Liver (tissue), 9 donors: ENCODE data around the gene RAB31. TPM values are rescaled to one million over a fixed set of nuclear protein-coding genes. Genes with fewer than 3 reads are reported as not detected.

Experiments
- DNase-seq: peaks from one replicate; pipeline ENCODE4 v3.0.0-alpha.2; 2017; ENCODE audit warnings: low spot score
- H3K27ac ChIP-seq, 2 donors: one replicate each; pipeline ENCODE4 v1.7.0; 2013; ENCODE audit warnings: inconsistent platforms in 2 of 2, low read length in 2 of 2, control low read depth in 1 of 2, low read depth in 1 of 2, mild to moderate bottlenecking in 1 of 2
- H3K27me3 ChIP-seq, 4 donors: one replicate each; pipeline versions ENCODE4 v1.6.1 to v1.7.0; 2013; ENCODE audit warnings: low read length in 3 of 4, inconsistent platforms in 1 of 4, mild to moderate bottlenecking in 1 of 4, moderate library complexity in 1 of 4; ENCODE audit not compliant: control insufficient read depth in 4 of 4, insufficient read depth in 4 of 4
- H3K36me3 ChIP-seq, 4 donors: one replicate each; pipeline versions ENCODE4 v1.6.1 to v1.7.0; 2013; ENCODE audit warnings: low read length in 3 of 4, mild to moderate bottlenecking in 3 of 4, low read depth in 1 of 4, moderate library complexity in 1 of 4; ENCODE audit not compliant: control insufficient read depth in 4 of 4, insufficient read depth in 3 of 4
- H3K4me1 ChIP-seq, 4 donors: one replicate each; pipeline versions ENCODE4 v1.6.1 to v1.7.0; 2013; ENCODE audit warnings: low read length in 3 of 4, mild to moderate bottlenecking in 3 of 4, moderate library complexity in 1 of 4; ENCODE audit not compliant: control insufficient read depth in 4 of 4, insufficient read depth in 4 of 4
- H3K4me3 ChIP-seq, 3 donors: one replicate each; pipeline versions ENCODE4 v1.6.1 to v1.7.0; 2013; ENCODE audit warnings: low read length in 3 of 3, control low read depth in 1 of 3, low read depth in 1 of 3, mild to moderate bottlenecking in 1 of 3
- H3K9ac ChIP-seq, 2 donors: one replicate each; pipeline ENCODE4 v1.7.0; 2013; ENCODE audit warnings: low read length in 2 of 2, mild to moderate bottlenecking in 2 of 2, moderate library complexity in 2 of 2, control low read depth in 1 of 2, low read depth in 1 of 2
- H3K9me3 ChIP-seq, 4 donors: one replicate each; pipeline versions ENCODE4 v1.6.1 to v1.7.0; 2013; ENCODE audit warnings: low read length in 3 of 4; ENCODE audit not compliant: control insufficient read depth in 4 of 4
- ATF3 ChIP-seq: IDR thresholded peaks from 2 replicates; pipeline ENCODE4 v1.6.1; 2016; ENCODE audit warnings: antibody characterized with exemption
- CTCF ChIP-seq: fragments of 150-350 bp; IDR thresholded peaks from 2 replicates; pipeline ENCODE4 v1.5.1; 2017; ENCODE audit warnings: improper control_type of control experiment, low read depth, low read length; ENCODE audit not compliant: missing input control
- EGR1 ChIP-seq, 2 donors: IDR thresholded peaks; 2 replicates each; pipeline ENCODE4 v1.6.1; 2016 to 2018; ENCODE audit warnings: antibody characterized with exemption in 2 of 2, low read depth in 2 of 2
- FOXA1 ChIP-seq: IDR thresholded peaks from 2 replicates; pipeline ENCODE4 v1.6.1; 2016; ENCODE audit warnings: antibody characterized with exemption
- HNF4A ChIP-seq, 2 donors: conservative IDR thresholded peaks; 2 replicates each; pipeline ENCODE4 v1.6.1; 2016; ENCODE audit warnings: antibody characterized with exemption in 2 of 2, mild to moderate bottlenecking in 2 of 2
- JUND ChIP-seq, 2 donors: IDR thresholded peaks; 2 replicates each; pipeline ENCODE4 v1.6.1; 2016; ENCODE audit warnings: antibody characterized with exemption in 2 of 2
- MAX ChIP-seq: IDR thresholded peaks from 2 replicates; pipeline ENCODE4 v1.6.1; 2016; ENCODE audit warnings: antibody characterized with exemption
- RAD21 ChIP-seq, 2 donors: IDR thresholded peaks; 2 replicates each; pipeline ENCODE4 v1.6.1; 2016; ENCODE audit warnings: antibody characterized with exemption in 2 of 2, mild to moderate bottlenecking in 2 of 2
- REST ChIP-seq: IDR thresholded peaks from 2 replicates; pipeline ENCODE4 v1.6.1; 2016; ENCODE audit warnings: antibody characterized with exemption, mild to moderate bottlenecking
- YY1 ChIP-seq: IDR thresholded peaks from 2 replicates; pipeline ENCODE4 v1.6.1; 2016; ENCODE audit warnings: antibody characterized with exemption, mild to moderate bottlenecking
- ZBTB33 ChIP-seq: IDR thresholded peaks from 2 replicates; pipeline ENCODE4 v1.6.1; 2016; ENCODE audit warnings: antibody characterized with exemption
- WGBS: extraction: QIAGEN DNeasy Blood & Tissue Kit; methylation state at CpG from one replicate; pipeline ENCODE4 v1.1.7; 2013; 5-methylcytosine and 5-hydroxymethylcytosine counted together
- polyA plus RNA-seq, 2 donors: library from polyadenylated mRNA; stranded (reverse) in 1 of 2; unstranded in 1 of 2; fragments of 200-250 nt in 1 of 2; fragments of >200 nt in 1 of 2; fragmentation: Nextera tagmentation in 1 of 2; extraction: Ambion mirVana in 1 of 2; gene quantifications; one replicate each; pipeline versions ENCODE4 v1.2.1 to v1.2.3, GENCODE V29; 2013 to 2015
- total RNA-seq, 2 donors: library from RNA; depleted of rRNA; stranded (reverse); fragments of >200 nt; gene quantifications; one replicate each; pipeline ENCODE4 v1.2.3, GENCODE V29; 2014
- donor health status: healthy.
- donor health status: healthy.
- donor health status: healthy.
- donor health status: healthy.
- donor health status: healthy.

The RAB31 gene
- total and polyA plus RNA-seq, 4 donors, result 3.6 to 12.8 (median 9.7) TPM

GRCh38 chr18:9710037-9710436 is 1.9 kb downstream of the RAB31 start:
- H3K9ac ChIP-seq, result no peak overlapping the region

GRCh38 chr18:9711361-9712129 is 3.4 kb downstream of the RAB31 start:
- WGBS, result 67% methylated on average over 7 of the region's 7 CpGs
- peaks cover 0 to 14% (median 10%) of the 10 kb centered on the region in 4 donors for H3K4me1 ChIP-seq
- no peak for DNase-seq
- no peak overlapping the region for H3K27ac ChIP-seq
- no peak for TF ChIP-seq MAX
- no peak for TF ChIP-seq CTCF
- TF ChIP-seq ATF3, result no peak
- TF ChIP-seq RAD21 (IDR thresholded peaks at IDR 0.05), result no peak
- no peak for TF ChIP-seq ZBTB33
- TF ChIP-seq FOXA1, result no peak
- no peak overlapping the region for H3K9ac ChIP-seq
- peaks cover 0 to 3% (median 0%) of the 10 kb centered on the region in 4 donors for H3K27me3 ChIP-seq
- no peaks in the 10 kb centered on the region for H3K9me3 ChIP-seq
- no peaks in the 10 kb centered on the region for H3K36me3 ChIP-seq
- no peak overlapping the region for H3K4me3 ChIP-seq

More at GRCh38 chr18:9710037-9710436, 1.9 kb downstream of the RAB31 start:
- Histone ChIP-seq H3K27me3 (peaks cover 0 to 3% (median 0%) of the 10 kb centered on the region in 4 donors), H3K4me3 (no peak overlapping the region), H3K27ac (no peak overlapping the region), H3K36me3 (no peaks in the 10 kb centered on the region), H3K4me1 (peaks cover 0 to 14% (median 10%) of the 10 kb centered on the region in 4 donors), H3K9me3 (no peaks in the 10 kb centered on the region)
- DNase-seq, result no peak
- WGBS, result 83% methylated on average over 4 of the region's 4 CpGs
- TF ChIP-seq EGR1 (IDR thresholded peaks at IDR 0.05; ENCODE audit: low read depth in 2 of 2) (no peak), ATF3 (no peak), RAD21 (IDR thresholded peaks at IDR 0.05) (no peak), FOXA1 (no peak), JUND (IDR thresholded peaks at IDR 0.05) (no peak), YY1 (no peak), HNF4A (conservative IDR thresholded peaks at IDR 0.05) (no peak), REST (no peak)
